ENCODE measurements around the gene PDE9A.

- TF ChIP-seq CTCF (IDR thresholded peaks at IDR 0.05) = no peak
- no peak for TF ChIP-seq POLR2A (IDR thresholded peaks at IDR 0.05)
These were observed 167.4 kb downstream of the PDE9A start for GRCh38 chr21:42820616-42821465.

Measured in testis (tissue), 2 donors.